DMS53 (cell line): Measurements from ENCODE around the gene KIF26B.

ENCODE experiments used
- DNase-seq: peaks from one replicate; lab custom pipeline; 2025; lab: John Stamatoyannopoulos, UW

Gene KIF26B

DNA sequence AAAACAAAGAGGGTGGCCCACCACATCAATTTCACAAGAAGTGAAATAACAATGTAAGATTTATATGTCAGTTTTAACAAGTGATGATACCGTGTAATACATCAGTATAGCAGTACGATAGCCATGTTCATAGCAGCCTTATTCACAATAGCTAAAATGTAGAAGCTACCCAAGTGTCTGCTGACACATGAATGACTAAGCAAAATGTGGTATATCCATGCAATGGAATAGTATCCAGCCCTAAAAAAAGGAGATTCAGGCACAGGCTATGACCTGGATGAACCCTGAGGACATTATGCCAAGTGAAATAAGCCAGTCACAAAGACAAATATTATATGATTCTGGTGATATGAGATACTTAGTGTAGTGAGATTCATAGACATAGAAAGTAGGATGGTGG, 18.0 kb downstream of the KIF26B start:
- no peak for DNase-seq

DNA sequence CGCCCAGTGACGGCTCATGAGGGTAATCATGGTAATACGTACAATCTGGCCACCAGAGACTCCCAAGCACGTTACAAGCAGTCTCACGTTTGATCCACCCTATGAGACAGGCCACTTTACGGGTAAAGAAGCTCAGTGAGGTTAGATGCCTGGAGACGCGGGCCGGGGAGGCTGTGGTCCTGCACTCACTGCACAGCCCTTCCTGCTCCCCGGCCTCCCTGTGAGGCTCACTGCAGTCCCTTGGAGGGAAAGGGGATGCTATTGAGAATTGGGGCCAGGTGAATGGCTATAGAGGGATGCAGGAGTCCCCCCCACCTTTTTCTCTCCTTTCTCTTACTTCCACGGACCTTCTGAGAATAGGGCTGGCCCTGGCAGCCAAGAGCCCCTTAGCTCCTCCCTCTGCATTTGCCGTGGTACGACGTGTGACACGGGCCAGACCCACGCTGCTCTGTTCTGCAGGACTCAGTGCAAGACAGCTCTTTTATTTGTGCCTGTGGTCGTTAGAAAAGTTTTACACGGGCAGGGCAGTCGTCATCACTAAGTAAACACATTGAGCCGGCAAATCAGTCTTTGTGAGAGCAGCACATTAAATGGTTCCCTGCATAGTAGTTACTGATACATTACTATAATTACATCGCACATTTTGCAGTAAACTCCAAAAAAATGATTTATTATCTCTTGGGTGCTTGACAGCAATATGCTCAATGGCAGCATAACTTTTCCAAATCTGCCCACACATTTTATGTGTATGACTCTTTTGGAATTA, 18.8 kb downstream of the KIF26B start:
- peak; percentile 66 for DNase-seq

DNA sequence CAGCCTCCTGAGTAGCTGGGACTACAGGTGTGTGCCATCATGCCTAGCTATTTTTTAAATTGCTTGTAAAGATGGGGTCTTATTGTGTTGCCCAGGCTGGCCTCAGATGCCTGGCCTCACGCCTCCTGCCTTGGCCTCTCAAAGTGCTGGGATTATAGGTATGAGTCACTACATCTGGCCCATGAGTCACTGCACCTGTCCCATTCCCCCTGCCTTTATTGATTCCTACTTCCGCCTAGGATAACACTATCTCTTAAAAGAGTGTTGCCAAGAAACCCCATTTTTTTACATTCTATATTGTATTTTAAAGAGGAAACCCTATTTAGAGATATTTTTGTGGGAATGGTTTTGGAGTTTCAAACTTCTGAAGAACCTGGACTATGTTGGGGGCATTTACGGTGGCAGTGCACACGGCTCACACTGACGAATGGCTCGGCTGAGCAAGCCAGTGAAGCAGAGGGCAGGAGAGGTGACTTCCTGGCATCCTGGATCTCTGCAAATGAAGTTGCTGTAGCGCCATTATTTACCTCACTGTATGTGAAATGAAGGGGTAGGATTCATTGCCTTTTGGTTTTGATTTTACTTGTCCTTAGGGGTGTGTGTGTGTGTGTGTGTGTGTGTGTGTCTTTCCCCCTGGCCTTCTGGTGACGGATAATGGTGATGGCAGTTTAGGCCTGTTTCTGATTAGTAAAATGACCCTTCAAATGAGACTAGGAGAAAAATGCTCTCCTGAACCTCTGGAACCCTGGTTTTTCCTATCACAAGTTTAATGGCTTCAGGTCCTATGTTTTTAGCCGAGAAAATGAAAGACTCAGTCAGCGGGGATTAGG, 22.5 kb downstream of the KIF26B start:
- DNase-seq: peak; percentile 98

DNA sequence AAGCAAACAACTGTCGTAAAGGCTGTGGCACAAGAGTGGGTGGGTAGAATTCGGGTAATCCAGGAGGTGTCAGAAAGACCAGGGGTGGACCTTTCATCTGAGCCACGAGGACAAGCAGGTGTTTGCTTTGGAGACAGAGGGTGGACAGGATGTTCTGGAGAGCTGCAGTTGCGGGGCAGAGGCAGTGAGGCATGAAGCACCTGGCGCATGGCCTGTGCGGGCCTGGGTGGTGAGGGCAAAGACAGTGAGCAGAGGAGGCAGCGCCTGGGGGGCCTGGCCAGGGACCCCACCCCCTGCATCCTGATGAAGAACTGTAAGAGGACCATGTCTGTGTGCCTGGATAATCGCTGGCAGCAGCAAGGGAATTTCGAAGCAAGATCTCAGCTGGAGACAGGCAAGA, 24.9 kb downstream of the KIF26B start:
- peak; percentile 98 for DNase-seq

DNA sequence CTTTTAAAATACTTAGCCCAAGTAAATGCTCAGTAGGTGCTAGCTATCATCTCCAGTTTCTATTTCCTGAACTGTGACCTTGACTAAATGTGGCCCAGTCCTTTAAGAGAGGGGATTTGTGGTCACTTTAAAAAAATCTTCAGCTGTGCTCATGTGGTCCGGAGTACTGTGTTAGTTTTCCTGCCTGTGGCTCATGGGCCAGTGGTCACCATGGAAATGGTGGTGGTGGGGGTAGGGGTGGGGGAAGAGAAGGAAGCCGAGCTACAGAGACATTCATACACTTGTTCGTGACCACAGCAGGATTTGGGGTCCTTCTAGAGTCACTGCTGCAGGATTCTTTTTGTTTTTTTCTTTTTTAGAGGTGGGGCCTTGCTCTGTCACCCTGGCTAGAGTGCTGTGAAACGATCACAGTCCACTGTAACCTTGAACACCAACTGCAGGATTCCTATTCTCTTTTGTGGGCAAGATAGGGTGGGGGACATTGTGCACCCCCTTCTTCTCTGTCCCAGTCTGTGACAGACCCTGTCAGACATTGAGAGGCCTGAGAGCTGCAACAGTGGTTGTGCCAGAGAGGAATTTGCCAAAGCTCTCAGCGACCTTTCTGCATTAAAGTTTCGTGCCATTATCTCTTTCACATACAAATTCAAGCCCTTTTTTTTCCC, 25.8 kb downstream of the KIF26B start:
- DNase-seq: peak; percentile 83

DNA sequence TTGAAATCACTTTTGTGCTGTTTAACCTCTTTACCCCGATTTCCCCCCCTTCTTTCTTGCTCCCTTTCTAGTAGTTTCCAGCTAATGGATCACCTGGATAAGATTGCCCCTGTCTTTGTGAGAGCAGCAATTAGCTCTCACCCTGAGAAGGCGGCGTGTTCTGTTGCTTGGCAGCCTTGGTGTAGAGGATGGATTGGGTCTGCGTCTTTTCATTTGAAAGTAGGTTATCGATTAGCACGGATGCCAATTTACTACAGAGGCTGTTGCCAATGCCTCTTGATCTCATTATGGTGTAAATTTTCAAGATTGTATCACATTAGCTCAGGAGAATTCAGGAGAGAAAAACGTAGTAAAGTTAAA, 26.4 kb downstream of the KIF26B start:
- DNase-seq: no peak

DNA sequence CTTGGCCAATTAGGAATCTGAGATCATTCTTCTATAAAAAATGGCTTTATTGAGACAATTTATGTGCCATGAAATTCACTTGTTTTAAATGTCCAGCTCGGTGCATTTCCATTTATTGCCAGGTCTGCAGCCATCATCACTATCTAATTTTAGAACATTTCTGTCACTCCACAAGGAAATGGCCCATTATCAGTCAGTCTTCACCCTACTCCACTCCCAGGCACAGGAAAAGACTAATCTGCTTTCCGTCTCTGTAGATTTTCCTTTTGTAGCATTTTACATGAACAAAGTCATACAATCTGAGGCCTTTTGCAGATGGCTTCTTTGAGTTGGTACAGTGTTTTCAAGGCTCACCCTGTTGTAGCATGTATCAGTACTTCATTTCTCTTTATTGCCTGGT, 27.2 kb downstream of the KIF26B start:
- DNase-seq: no peak

DNA sequence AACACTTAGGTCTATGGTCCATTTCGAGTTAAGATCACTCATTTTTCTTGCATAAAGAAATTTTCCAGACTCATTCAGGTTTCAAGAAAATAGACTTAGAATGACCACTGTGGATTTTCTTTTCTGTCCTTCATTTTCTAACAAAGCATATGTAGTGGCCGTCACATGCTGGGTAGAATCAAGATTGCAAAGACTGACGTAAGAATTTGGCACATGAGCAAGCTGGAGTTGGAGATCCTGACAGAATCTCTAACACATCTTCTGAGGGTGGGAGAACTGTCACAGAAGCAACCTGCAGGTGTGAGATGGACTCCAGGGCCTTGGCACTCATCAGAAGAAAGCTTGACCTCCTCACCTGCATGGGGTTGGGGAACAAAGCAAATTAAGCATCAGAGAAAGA, 28.6 kb downstream of the KIF26B start:
- no peak for DNase-seq

DNA sequence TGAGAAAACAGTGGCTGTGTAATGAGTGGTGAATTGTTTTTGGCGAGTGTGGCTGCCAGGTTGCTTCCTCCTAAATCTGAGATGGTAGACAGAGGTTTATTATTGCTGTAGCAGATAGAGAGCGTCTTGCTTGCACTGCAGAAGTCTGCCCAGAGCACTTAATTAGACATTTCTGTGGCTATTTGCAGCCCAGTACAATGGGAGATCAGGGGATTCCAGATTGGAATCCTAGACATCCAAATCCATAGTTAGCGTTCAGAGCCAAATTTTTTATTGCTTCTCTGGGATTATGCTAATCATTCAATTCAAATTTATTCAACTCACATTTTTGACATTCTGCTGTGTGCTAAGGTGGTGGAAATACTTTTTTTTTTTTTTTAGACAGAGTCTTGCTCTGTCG, 30.0 kb downstream of the KIF26B start:
- DNase-seq: no peak

DNA sequence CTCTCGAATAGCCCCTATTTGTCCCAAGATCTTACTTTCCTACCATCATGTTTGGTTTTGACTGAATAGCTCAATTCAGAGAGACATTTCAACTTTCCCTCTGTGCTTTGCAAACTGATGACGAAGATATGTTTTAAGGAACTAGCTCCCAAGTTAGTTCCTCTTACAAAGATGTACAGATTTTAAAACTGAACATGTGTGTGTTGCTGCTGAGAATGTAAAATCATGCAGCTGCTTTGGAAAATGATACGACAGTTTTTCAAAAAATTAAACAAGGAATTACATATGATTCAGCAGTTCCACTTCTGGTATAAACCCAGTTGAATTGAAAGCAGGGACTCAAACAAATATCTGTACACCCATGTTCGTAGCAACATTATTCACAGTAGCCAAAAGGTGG, 33.6 kb downstream of the KIF26B start:
- no peak for DNase-seq

DNA sequence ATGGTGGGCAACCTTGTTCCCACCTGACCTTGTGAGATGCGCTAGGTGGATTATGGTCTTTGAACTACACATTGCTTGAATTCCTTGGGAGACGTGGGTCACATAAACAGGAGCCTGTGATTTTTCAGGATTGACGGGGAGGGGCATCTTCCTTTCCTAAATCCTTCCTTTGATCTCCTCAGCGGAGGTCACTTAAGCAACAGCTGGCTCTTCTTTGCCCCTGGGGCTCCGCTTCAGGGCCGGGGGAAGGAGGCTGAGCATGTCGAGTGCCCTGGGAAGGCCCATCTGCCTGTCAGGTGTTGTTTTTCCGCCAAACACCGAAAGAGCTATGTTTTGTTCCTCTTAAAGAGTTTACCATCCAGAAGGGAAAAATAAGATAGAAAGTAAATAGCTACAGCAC, 40.6 kb downstream of the KIF26B start:
- DNase-seq: no peak

DNA sequence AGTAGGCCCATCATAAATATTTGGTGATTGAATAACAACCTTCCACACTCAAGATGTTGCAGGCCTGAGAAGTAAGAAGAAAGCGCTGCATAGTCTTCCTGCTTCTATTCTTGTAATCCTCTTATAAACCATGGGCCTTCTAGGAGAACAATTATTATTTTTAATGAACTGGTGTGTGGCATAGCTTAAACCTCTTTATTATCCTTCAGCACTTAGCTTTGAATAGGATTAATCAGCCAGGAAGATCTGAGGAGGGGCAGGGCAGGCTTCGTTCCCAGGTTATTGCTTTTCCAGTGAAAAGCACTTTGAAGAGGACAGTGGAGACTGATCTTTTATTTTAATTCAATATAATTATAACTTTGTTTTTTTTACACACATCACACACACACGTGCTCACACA, 42.3 kb downstream of the KIF26B start:
- no peak for DNase-seq

DNA sequence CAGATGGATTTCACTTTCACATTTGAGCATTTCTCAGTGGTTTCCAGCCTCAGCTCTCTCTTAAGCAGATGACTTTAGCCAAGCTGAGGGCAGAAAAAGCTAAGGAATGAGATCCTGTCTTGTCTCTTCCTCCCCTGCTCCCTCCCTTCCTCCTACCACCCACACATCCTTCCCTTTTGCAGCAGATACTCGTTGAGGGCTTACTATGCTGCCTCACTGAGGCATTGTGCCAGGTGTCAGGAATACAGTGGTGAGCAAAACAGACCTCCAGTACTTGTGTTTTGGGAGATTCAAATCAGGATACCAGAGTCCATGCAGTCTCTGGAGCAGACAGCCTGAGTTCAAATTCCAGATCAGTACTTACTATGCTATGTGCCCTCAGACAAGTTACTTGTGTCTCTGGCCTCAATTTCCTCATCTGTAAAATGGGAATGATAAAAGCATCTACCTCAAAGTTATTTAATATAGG, 43.2 kb downstream of the KIF26B start:
- DNase-seq: no peak

DNA sequence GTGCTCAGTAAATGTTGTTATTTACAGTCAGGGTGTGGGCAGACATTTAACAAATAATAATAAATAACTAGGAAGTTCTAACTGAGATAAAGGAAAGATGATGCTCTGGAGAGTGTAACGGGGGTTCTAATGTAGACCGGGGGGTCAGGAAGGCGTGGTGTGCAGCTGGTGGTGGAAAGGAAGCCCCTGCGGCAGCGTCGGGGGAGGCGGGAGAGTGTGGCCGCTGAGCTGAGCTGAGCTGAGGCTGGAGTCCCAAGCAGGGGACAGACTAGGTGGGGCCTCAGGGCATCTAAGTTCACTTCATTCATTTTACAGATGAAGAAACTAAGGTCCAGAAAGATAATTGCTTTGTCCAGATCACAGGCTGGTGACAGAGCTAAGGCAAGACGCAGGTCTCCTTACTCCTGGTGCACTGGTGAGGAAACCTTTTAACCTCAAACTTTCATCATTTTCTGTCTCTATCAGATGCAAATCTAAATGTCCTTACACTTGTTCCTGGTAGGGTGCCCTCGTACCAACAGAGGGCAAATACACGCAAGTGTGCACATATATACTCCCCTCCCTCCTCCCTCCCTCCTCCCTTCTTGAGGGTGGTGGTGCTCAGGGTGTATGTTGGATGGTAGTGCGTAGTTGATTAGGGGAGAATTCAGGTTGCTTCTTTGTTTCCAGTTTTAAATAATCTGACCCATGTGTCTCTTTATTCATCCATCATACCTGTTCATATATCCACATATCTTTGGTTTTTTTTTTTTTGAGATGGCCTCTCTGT, 44.1 kb downstream of the KIF26B start:
- DNase-seq: no peak

DNA sequence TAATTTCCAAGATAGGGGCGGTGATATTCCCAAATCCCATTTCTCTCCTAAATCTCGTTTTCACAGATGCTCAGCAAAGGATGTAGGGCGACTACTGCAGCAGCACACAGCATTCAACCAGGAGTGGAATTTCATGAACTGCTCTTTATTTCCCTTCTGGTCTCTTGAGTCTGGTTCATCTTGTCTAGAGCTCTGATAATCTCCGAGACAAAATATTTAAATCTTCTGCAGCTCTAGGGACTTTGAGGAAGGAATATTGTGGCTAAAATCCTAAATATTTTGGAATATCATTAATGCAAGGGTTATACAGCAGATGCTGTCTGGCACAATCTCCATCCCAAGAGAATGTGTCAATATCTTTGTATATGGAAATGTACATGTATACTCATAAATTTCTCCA, 45.4 kb downstream of the KIF26B start:
- DNase-seq: no peak

DNA sequence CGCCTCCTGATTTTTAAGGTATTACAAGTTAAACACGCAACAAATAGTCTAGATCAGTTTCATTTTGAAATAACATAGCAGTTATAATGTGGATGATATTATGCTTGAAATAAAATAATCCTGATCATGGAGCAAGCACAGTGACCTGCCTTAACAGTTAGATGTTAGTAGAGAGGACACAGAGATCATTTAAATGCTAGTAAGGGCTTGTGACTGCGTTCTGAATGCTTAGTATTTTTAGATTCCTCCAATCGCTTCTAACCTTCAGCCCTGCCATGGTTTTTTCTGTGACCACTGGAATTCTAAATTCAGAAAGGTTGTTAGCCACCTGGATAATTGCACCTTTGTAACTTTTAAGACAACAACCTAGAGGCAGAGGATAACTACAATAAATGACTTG, 46.4 kb downstream of the KIF26B start:
- no peak for DNase-seq

DNA sequence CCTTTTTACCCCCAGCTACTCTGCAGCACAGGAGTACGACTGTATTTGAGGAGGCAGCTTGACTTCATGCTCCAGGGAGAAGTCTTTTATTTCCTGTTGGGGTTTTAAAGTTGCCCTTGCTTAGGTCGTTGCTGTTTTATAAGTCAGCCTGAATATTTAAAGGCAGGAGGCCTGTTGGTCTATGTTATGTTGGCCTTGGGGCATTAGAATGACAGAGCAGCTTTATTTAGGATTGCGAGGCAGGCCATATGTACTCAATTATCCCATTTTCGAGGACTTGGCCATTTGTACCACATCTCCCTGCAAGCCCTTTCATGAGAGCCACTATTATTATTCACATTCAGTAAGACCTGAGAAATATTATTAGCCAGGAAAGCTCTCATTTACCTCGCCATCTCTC, 47.0 kb downstream of the KIF26B start:
- DNase-seq: no peak

DNA sequence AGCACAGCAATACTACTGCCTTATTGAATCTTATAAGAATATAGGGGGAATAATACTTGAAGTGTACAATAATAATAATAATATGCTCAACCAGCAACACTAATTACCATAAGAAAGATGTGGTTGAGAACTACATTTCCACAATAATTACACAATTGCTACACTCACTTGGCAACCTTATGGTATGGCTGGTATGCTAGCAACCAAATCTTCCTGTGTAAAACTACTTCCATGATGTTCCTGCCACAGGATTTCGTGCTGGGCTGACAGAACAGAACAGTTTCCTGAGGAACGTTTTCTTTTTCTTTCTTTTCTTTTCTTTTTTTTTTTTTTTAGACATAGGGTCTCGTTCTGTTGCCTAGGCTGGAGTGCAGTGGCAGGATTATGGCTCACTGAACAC, 50.6 kb downstream of the KIF26B start:
- DNase-seq: no peak

DNA sequence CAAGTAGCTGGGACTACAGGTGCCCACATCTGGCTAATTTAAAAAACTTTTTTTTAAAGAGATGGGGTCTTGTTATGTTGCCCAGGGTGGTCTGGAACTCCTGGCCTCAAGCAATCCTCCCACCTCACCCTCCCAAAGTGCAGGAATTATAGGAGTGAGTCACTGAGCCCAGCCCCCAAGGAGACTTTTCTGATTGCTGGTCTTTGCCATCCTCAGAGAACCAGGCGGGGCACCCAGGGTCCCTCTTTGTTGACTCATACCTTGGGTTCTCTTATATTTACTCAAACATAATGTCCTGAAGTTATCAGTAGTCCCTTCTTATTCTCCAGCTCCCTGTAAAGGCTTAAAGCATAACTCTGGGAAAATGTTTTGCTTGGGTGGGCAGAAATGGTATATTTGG, 51.1 kb downstream of the KIF26B start:
- no peak for DNase-seq

DNA sequence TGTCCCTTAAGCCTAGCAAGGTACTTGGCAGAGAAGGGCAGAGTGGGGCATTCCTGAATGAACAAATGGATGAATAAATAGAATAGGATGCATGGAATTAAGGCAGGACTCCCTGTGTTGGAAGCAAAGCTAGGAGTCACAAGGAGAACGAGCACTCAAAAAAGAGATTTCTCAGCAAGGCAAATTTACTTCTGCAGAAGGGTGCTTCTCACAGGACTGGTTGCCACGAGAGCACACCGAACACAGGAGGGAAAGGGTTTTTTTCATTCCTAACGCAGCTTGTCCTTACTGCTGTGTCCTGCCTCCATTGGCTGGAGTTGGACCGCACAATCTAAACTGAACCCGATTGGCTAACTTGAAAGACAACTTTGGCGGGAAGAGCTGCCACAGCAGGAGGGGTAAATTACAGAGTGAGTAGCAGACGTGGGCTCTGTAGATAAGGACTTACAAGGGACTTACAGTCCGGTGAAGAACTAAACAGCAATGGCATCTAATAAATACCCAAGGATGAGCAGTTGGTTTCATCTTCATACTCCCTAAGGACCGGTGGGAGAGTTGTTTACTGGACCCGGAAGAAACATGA, 52.4 kb downstream of the KIF26B start:
- DNase-seq: peak; percentile 41

DNA sequence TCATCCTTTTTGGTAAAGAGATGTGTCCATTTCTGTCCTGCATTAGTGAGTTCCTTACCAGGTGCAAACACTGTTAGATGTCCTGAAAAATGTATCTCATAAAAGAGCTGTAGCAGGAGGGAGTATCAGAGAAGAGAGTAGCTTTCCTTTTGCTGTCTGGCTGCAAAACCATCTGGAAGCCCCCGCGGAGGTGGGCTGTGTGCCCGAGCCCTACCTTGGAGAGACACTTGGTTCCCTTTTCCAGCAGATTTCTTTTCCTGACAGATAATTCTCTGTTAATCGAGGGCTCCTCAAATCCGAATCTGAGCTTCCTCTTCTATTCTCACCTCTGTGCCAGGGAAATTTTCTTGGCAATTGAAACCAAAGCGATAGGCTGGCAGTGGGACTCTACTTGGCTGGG, 53.0 kb downstream of the KIF26B start:
- DNase-seq: no peak
